GM12892 (cell line): ENCODE results near the gene HDAC5.

Source experiments
- POLR2A ChIP-seq: IDR thresholded peaks from 2 replicates; pipeline ENCODE4 v1.6.1; 2011; ENCODE audit warnings: low read depth, low read length, control low read depth
- POLR2AphosphoS5 ChIP-seq: IDR thresholded peaks from 2 replicates; pipeline ENCODE4 v1.6.1; 2011; ENCODE audit warnings: low read depth, low read length, control low read depth

DNA sequence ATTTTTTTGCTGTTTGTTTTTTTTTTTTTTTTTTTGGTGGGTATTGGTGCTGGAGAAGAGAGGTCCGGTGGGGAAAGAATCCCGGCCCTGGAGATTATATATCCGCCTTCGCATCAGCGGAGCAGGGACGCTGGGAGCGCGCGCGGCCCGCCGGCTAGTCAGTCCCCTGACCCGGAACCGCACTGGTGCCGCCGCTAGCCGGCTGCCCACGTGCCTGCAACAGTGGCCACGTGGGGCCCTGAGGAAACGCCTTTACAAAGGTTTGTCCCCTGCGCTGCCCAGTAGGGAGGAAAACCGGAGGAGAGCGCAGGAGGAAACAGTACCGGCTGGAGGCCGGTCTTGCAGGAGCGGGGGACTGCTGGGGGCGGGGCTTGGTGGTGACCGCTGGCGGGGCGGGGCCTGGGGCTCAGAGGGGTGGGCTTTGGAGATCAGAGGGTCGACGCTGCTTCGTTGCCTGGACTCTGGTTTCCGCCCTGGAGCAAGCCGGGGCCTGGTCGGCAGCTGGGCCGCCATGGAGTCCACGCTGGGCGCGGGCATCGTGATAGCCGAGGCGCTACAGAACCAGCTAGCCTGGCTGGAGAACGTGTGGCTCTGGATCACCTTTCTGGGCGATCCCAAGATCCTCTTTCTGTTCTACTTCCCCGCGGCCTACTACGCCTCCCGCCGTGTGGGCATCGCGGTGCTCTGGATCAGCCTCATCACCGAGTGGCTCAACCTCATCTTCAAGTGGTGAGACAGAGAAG, 52.8 kb downstream of the HDAC5 start, which contains the start of gene G6PC3:
- TF ChIP-seq POLR2AphosphoS5, result peak; percentile 79
- TF ChIP-seq POLR2A, result peak; percentile 81
